ENCODE data around the gene GCKR. TPM values are rescaled to one million over a fixed set of nuclear protein-coding genes. Genes with fewer than 3 reads are reported as not detected.
A peak's percentile ranks its signal among the peaks of the same experiment; 100 is the strongest.

The GCKR gene
- total RNA-seq, 1 experiment from 2014 or later = not detected

DNA sequence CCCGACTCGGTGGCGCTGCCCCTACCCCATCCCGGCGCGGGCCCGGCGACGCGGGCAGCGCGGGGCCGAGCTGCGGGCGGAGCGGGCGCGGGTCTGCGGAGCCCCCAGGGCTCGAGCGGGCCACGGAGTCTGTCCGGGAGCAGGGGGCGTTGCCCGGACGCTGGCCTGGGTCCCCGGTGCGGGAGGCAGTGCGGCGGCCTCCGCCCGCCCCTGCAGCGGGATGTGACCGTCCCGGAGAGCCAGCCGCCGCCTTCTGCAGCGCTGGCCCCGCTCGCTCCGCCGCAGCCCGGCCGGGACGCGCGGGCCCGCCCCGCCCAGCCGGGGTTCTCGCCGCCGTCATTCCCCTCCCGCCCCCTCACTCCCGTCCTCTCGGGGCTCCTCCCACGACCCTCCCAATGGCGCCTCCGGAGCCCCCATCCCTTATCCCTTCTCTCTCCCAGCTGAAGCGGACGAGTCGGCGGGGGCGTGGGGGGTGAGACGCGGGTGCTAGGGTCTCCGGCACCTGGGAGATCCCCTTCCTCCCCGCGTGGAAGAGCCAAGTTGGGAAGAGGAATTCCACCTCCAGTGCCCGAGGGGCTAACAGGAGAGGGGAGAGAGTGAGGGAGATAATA lies 1.6 kb upstream of the GCKR start, which contains the start of gene FNDC4:
Gene FNDC4 (minus strand): TSS at position 257 of the 611 bp plus-strand sequence. CDS start 521 bp downstream, outside the sequence.
- Histone ChIP-seq H3K27me3 (replicated peaks) (peaks cover 16% of the 10 kb centered on the region), H3K9me3 (replicated peaks) (no peaks in the 10 kb centered on the region), H3K4me1 (replicated peaks) (peaks cover 11% of the 10 kb centered on the region), H3K27ac (no peak within 1 kb of the TSS), H3K36me3 (peaks cover 3% of the 10 kb centered on the region; the same call in 1 of the 2 replicates), H3K4me3 (peak within 1 kb of the TSS; percentile 64)
- no peak for DNase-seq (ENCODE audit: low read depth in 1 of 2, low spot score in 2 of 2)

DNA sequence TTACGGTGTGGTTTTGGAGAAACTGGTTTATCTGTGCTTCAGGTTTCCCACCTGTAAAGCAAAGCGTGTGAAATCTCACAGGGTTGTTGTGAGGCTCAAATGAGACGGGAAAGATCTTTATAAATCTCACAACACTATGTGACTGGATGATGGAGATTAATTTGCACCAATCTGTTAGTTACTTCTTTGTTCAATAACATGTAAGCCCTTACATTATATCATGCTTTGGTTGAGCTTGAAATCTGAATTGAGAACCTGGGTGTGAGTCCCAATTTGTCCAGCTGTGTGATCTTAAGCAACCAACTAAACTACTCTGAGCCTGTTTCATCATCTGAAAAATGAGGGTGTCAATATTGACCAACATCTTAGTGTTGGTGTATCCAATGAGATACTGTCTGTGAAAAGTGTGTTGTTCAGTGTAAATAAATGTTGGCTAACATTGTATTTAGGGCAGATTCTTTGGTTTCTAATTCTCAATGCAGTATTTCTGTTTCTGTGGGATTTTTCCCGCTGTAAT lies 741 bp upstream of the GCKR start:
- no peak overlapping the region for H3K27ac ChIP-seq
- no peak overlapping the region for H3K4me3 ChIP-seq
- H3K9me3 ChIP-seq (replicated peaks) = no peaks in the 10 kb centered on the region
- peaks cover 16% of the 10 kb centered on the region for H3K27me3 ChIP-seq (replicated peaks)
- peaks cover 3% of the 10 kb centered on the region; the same call in 1 of the 2 replicates for H3K36me3 ChIP-seq
- H3K4me1 ChIP-seq (replicated peaks) = peaks cover 9% of the 10 kb centered on the region
- no peak for DNase-seq (ENCODE audit: low read depth in 1 of 2, low spot score in 2 of 2)

DNA sequence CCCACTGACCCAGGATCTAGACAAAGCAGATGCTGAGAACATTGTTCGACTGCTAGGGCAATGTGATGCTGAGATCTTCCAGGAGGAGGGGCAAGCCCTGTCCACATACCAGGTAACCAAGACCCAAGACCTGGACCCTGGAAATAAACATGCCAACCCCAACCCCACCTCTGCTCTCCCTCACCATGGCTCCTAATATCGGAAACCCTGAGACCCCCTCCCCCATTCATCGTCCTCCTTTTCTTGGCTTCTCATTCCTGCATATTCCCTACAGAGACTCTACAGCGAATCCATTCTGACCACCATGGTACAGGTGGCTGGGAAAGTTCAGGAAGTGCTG lies 619 bp downstream of the GCKR start:
- Histone ChIP-seq H3K4me1 (replicated peaks) (peaks cover 9% of the 10 kb centered on the region), H3K27ac (no peak overlapping the region)

GRCh38 chr2:27498975-27499374 lies 2.3 kb downstream of the GCKR start:
- H3K9me3 ChIP-seq (replicated peaks) = no peaks in the 10 kb centered on the region
- no peak overlapping the region for H3K27ac ChIP-seq
- peaks cover 16% of the 10 kb centered on the region for H3K27me3 ChIP-seq (replicated peaks)

More for the DNA sequence above, 619 bp downstream of the GCKR start:
- H3K4me3 ChIP-seq = no peak overlapping the region
- peaks cover 16% of the 10 kb centered on the region for H3K27me3 ChIP-seq (replicated peaks)
- peaks cover 3% of the 10 kb centered on the region; the same call in 1 of the 2 replicates for H3K36me3 ChIP-seq
- H3K9me3 ChIP-seq (replicated peaks) = no peaks in the 10 kb centered on the region
- no peak for DNase-seq (ENCODE audit: low read depth in 1 of 2, low spot score in 2 of 2)

DNA sequence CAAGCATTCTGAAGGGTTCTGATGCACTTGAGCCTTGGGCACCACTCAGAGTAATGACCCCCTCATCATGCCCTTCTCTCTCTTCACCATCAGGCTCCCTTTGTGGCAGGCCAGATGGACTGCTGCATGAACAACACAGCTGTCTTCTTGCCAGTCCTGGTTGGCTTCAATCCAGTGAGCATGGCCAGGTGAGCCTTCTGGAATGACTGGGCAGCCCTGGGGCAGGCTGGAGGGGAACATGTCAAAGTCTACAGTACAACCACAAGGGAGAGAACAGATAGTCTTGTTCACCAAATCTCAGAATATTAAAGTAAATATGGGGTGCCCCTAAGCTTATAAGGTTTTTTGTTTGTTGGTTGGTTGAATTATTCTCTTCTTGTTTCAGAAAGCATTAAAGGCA lies 4.4 kb downstream of the GCKR start:
- Histone ChIP-seq H3K27ac (no peak overlapping the region), H3K9me3 (replicated peaks) (no peaks in the 10 kb centered on the region), H3K4me1 (replicated peaks) (no peaks in the 10 kb centered on the region), H3K4me3 (no peak overlapping the region), H3K36me3 (no peaks in the 10 kb centered on the region), H3K27me3 (replicated peaks) (peaks cover 2% of the 10 kb centered on the region)
- no peak for DNase-seq (ENCODE audit: low read depth in 1 of 2, low spot score in 2 of 2)

More at GRCh38 chr2:27498975-27499374, 2.3 kb downstream of the GCKR start:
- no peak overlapping the region for H3K4me3 ChIP-seq
- peaks cover 3% of the 10 kb centered on the region; the same call in 1 of the 2 replicates for H3K36me3 ChIP-seq
- H3K4me1 ChIP-seq (replicated peaks) = peaks cover 9% of the 10 kb centered on the region
- DNase-seq (ENCODE audit: low read depth in 1 of 2, low spot score in 2 of 2) = no peak

DNA sequence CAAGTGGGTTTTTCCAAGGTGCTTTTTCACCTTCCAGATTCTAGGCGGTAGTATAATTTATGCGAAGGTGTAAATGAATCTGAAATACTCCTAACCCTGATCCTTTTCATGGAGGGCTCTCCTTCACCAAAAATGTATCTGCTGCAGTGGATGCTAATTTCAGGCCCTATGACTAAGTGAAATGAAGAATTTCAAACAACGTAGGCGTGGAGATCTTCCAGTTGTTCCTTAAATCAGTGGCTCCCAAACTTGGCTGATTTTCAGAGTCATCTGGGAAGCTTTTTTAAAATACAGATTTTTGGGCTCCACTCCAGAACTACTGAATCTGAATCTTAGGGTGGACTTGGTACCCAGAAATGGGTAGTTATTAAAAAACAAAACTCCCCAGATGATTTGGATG lies 5.5 kb downstream of the GCKR start:
- no peaks in the 10 kb centered on the region; the same call in 1 of the 2 replicates for H3K27me3 ChIP-seq (replicated peaks)
- H3K27ac ChIP-seq = no peak overlapping the region
- no peaks in the 10 kb centered on the region for H3K9me3 ChIP-seq (replicated peaks)
- H3K4me1 ChIP-seq (replicated peaks) = no peaks in the 10 kb centered on the region
- H3K36me3 ChIP-seq = no peaks in the 10 kb centered on the region
- DNase-seq (ENCODE audit: low read depth in 1 of 2, low spot score in 2 of 2) = no peak
- no peak overlapping the region for H3K4me3 ChIP-seq

DNA sequence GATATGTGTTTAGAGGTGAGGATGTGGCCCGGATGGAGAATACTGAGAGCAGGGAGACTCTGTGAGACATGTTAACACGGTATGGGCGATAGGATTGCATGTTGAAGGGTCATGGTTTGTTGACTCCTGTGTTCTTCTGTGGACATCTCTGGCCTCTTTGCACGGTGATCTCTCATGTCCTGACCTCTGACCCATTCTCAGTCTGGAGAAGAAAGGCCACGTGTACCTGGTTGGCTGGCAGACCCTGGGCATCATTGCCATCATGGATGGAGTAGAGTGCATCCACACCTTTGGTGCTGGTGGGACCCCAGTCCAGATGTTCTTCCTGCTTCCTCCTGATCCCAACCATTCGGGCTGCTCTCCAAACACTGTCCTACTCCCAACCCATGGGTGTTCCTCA lies 9.9 kb downstream of the GCKR start:
- Histone ChIP-seq H3K9me3 (replicated peaks) (no peaks in the 10 kb centered on the region), H3K27me3 (replicated peaks) (no peaks in the 10 kb centered on the region), H3K4me1 (replicated peaks) (no peaks in the 10 kb centered on the region), H3K27ac (no peak overlapping the region), H3K4me3 (no peak overlapping the region), H3K36me3 (no peaks in the 10 kb centered on the region)
- DNase-seq (ENCODE audit: low read depth in 1 of 2, low spot score in 2 of 2) = no peak

DNA sequence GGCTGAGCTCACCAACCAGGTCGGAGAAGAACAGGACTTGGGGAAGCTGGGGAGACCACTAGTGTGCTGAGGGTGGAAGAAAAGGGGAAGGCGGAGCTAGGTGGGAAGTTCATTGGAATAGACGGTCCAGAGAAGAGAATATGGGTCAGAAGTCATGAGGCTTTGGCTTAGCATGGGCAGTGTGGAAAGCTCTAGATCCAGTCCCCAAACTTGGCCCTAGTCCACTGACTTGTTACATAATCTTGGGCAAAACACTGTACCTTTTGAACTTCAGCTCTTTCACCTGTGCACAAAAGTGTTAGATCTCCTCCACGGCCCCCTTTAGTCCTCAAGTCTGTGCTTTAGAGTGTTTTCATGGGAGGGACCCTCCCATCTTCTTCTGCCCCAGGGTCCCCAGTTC lies 10.7 kb downstream of the GCKR start:
- Histone ChIP-seq H3K9me3 (replicated peaks) (no peaks in the 10 kb centered on the region), H3K27ac (no peak overlapping the region), H3K27me3 (replicated peaks) (no peaks in the 10 kb centered on the region), H3K4me3 (no peak overlapping the region), H3K36me3 (no peaks in the 10 kb centered on the region), H3K4me1 (replicated peaks) (no peaks in the 10 kb centered on the region)
- DNase-seq (ENCODE audit: low read depth in 1 of 2, low spot score in 2 of 2) = no peak

- Histone ChIP-seq H3K27ac (no peak overlapping the region), H3K27me3 (replicated peaks) (0 out of 2 replicates have a peak, but pooled peaks cover 3% of the 10 kb centered on the region), H3K4me3 (no peak overlapping the region), H3K4me1 (replicated peaks) (no peaks in the 10 kb centered on the region), H3K9me3 (replicated peaks) (no peaks in the 10 kb centered on the region), H3K36me3 (no peaks in the 10 kb centered on the region)
- DNase-seq (ENCODE audit: low read depth in 1 of 2, low spot score in 2 of 2) = no peak
These were observed 12.7 kb downstream of the GCKR start for GRCh38 chr2:27509326-27509725.

- Histone ChIP-seq H3K4me3 (no peak overlapping the region), H3K4me1 (replicated peaks) (no peaks in the 10 kb centered on the region), H3K36me3 (no peaks in the 10 kb centered on the region), H3K27ac (no peak overlapping the region), H3K27me3 (replicated peaks) (0 out of 2 replicates have a peak, but pooled peaks cover 3% of the 10 kb centered on the region), H3K9me3 (replicated peaks) (no peaks in the 10 kb centered on the region)
- no peak for DNase-seq (ENCODE audit: low read depth in 1 of 2, low spot score in 2 of 2)
These were observed 21.6 kb downstream of the GCKR start for GRCh38 chr2:27518113-27518781.

GRCh38 chr2:27518782-27519113 lies 22.1 kb downstream of the GCKR start:
- Histone ChIP-seq H3K36me3 (no peaks in the 10 kb centered on the region), H3K4me1 (replicated peaks) (no peaks in the 10 kb centered on the region), H3K27ac (no peak overlapping the region), H3K27me3 (replicated peaks) (no peaks in the 10 kb centered on the region), H3K4me3 (no peak overlapping the region), H3K9me3 (replicated peaks) (no peaks in the 10 kb centered on the region)
- no peak for DNase-seq (ENCODE audit: low read depth in 1 of 2, low spot score in 2 of 2)

DNA sequence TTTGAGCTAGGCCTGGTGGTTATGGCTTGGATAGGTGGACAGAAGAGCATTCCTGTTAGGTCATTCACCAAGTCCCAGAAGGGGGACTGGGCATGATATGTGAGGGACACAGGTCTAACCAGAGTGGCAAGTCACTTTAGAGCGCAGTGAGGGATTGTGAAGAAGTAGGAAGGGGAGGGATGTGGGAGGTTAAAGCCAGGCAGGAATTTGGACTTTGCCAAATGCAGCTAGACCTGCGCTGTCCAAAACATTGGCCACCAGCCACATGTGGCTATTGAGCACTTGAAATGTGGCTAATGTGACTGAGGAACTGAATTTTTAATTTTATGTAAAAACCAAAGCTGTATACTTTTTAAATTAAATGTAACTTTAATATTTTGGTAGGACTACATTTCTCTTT lies 23.7 kb downstream of the GCKR start:
- Histone ChIP-seq H3K27ac (no peak overlapping the region), H3K9me3 (replicated peaks) (no peaks in the 10 kb centered on the region), H3K27me3 (replicated peaks) (no peaks in the 10 kb centered on the region), H3K4me1 (replicated peaks) (no peaks in the 10 kb centered on the region), H3K36me3 (no peaks in the 10 kb centered on the region), H3K4me3 (no peak overlapping the region)
- no peak for DNase-seq (ENCODE audit: low read depth in 1 of 2, low spot score in 2 of 2)

DNA sequence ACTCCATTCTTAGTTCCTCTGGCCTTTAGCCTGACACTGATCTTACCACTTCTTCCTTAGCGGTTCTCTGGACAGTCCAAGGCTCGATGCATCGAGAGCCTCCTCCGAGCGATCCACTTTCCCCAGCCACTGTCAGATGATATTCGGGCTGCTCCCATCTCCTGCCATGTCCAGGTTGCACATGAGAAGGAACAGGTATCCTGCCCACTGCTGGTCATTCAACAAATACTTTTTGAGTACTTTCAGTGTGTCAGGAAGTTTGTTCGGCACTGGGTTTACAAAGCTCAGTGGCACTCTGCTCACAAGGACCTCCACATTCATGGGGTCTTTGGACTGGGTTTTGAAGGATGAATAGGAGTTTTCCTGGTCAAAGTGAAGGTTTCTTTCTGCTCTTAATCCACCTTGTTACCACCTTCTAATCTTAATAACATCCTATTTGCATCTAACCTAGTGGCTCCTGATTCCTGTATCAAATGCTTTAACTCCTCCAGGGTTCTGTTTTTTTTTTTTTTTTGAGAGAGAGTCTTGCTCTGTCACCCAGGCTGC lies 25.8 kb downstream of the GCKR start:
- no peaks in the 10 kb centered on the region for H3K36me3 ChIP-seq
- H3K27ac ChIP-seq = no peak overlapping the region
- H3K27me3 ChIP-seq (replicated peaks) = no peaks in the 10 kb centered on the region
- no peaks in the 10 kb centered on the region for H3K9me3 ChIP-seq (replicated peaks)
- DNase-seq (ENCODE audit: low read depth in 1 of 2, low spot score in 2 of 2) = no peak
- no peak overlapping the region for H3K4me3 ChIP-seq
- H3K4me1 ChIP-seq (replicated peaks) = no peaks in the 10 kb centered on the region; the same call in 1 of the 2 replicates

GRCh38 chr2:27527182-27527581 lies 30.5 kb downstream of the GCKR start:
- no peak for DNase-seq (ENCODE audit: low read depth in 1 of 2, low spot score in 2 of 2)
- no peaks in the 10 kb centered on the region for H3K9me3 ChIP-seq (replicated peaks)
- no peak overlapping the region for H3K4me3 ChIP-seq
- H3K36me3 ChIP-seq = no peaks in the 10 kb centered on the region
- no peak overlapping the region for H3K27ac ChIP-seq
- H3K4me1 ChIP-seq (replicated peaks) = no peaks in the 10 kb centered on the region; the same call in 1 of the 2 replicates
- 0 out of 2 replicates have a peak, but pooled peaks cover 3% of the 10 kb centered on the region for H3K27me3 ChIP-seq (replicated peaks)

Measured in SJSA1 (cell line).